GM20431 (cell line): Measurements from ENCODE around the gene BMP6.

Experiments used
- in situ Hi-C: fragments of 300-500 bp; cut with MseI, MboI; formaldehyde crosslinking; loops from one replicate; pipeline ENCODE4 v1.15.0; 2020; ENCODE audit warnings: low sequenced_read_pairs; ENCODE audit not compliant: unreplicated experiment

The BMP6 gene

GRCh38 chr6:7725849-7726415 is at the start of gene BMP6:
TSS of gene BMP6 (plus strand) at chr6:7726099. CDS start at chr6:7726956, 857 bp downstream.
- in situ Hi-C loops: loop anchor here (10.0 kb wide), 1 partner anchor 269 kb away; no protein-coding TSS in a partner anchor

- in situ Hi-C loops: no loop called here
Observed at GRCh38 chr6:7677229-7677628, 48.7 kb upstream of the BMP6 start.

- in situ Hi-C loops: no loop called here
Observed at GRCh38 chr6:7680393-7681075, 45.4 kb upstream of the BMP6 start.

GRCh38 chr6:7681449-7681848 is 44.5 kb upstream of the BMP6 start:
- in situ Hi-C loops: no loop called here

GRCh38 chr6:7684076-7684475 is 41.8 kb upstream of the BMP6 start:
- in situ Hi-C loops: no loop called here

- in situ Hi-C loops: no loop called here
Observed at GRCh38 chr6:7684843-7685242, 41.1 kb upstream of the BMP6 start.

- in situ Hi-C loops: no loop called here
Observed at GRCh38 chr6:7685276-7685675, 40.6 kb upstream of the BMP6 start.

- in situ Hi-C loops: no loop called here
Observed at GRCh38 chr6:7687145-7688111, 38.5 kb upstream of the BMP6 start.

GRCh38 chr6:7691021-7691420 is 34.9 kb upstream of the BMP6 start:
- in situ Hi-C loops: no loop called here

- in situ Hi-C loops: no loop called here
Observed at GRCh38 chr6:7691675-7692452, 34.0 kb upstream of the BMP6 start.

- in situ Hi-C loops: no loop called here
Observed at GRCh38 chr6:7692453-7692784, 33.5 kb upstream of the BMP6 start.

GRCh38 chr6:7693827-7694226 is 32.1 kb upstream of the BMP6 start:
- in situ Hi-C loops: no loop called here

GRCh38 chr6:7696061-7696460 is 29.8 kb upstream of the BMP6 start:
- in situ Hi-C loops: no loop called here

GRCh38 chr6:7697432-7697819 is 28.5 kb upstream of the BMP6 start:
- in situ Hi-C loops: no loop called here

- in situ Hi-C loops: no loop called here
Observed at GRCh38 chr6:7697820-7698623, 27.9 kb upstream of the BMP6 start.

GRCh38 chr6:7701212-7701834 is 24.6 kb upstream of the BMP6 start:
- in situ Hi-C loops: no loop called here

- in situ Hi-C loops: no loop called here
Observed at GRCh38 chr6:7703148-7703680, 22.7 kb upstream of the BMP6 start.

- in situ Hi-C loops: no loop called here
Observed at GRCh38 chr6:7705483-7705882, 20.4 kb upstream of the BMP6 start.

- in situ Hi-C loops: no loop called here
Observed at GRCh38 chr6:7706269-7706668, 19.6 kb upstream of the BMP6 start.
